Measurements from ENCODE around the gene ARHGAP6.

- TF ChIP-seq TAF1 (IDR thresholded peaks at IDR 0.05; ENCODE audit: low read depth) (no peak), CREB1 (IDR thresholded peaks at IDR 0.05; ENCODE audit: low read depth) (no peak), EP300 (IDR thresholded peaks at IDR 0.05; ENCODE audit: borderline replicate concordance) (no peak), CEBPB (IDR thresholded peaks at IDR 0.05) (no peak), REST (IDR thresholded peaks at IDR 0.05; ENCODE audit: low read depth) (no peak), FOXM1 (IDR thresholded peaks at IDR 0.05; ENCODE audit: borderline replicate concordance, low read depth) (no peak), EGR1 (IDR thresholded peaks at IDR 0.05) (no peak), YY1 (IDR thresholded peaks at IDR 0.05; ENCODE audit: low read depth) (no peak), TCF12 (IDR thresholded peaks at IDR 0.05; ENCODE audit: low read depth) (no peak), RAD21 (IDR thresholded peaks at IDR 0.05; ENCODE audit: low read depth) (no peak), NFIC (IDR thresholded peaks at IDR 0.05) (no peak)
- TF ChIP-seq, protein P1, sequence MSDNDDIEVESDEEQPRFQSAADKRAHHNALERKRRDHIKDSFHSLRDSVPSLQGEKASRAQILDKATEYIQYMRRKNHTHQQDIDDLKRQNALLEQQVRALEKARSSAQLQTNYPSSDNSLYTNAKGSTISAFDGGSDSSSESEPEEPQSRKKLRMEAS (IDR thresholded peaks at IDR 0.05): no peak
Measured at GRCh38 chrX:11319806-11320520, 345.8 kb downstream of the ARHGAP6 start.
